Activated CD8-positive, alpha-beta T cell treated with anti-CD3 and anti-CD28 coated beads, Interleukin-2, amount 10 ng/mL, durations not matched to agents 7 days and 5 days (primary cell): ENCODE measurements around the gene MAP3K14. TPM values are rescaled to one million over a fixed set of nuclear protein-coding genes. Genes with fewer than 3 reads are reported as not detected.

Experiments used
- ATAC-seq: fragments of 150-1000 bp; cut with Tn5 transposase; one replicate; pipeline ENCODE4 v1.10.0; 2021; ENCODE audit warnings: moderate library complexity
- CTCF ChIA-PET: fragments of 350-600 bp; sonication (Branson Sonifier 250); formaldehyde crosslinking; loops from one replicate; lab custom pipeline; 2021; ENCODE audit warnings: antibody characterized with exemption; lab: Charles Lee
- POLR2A ChIA-PET: fragments of 350-600 bp; sonication (Branson Sonifier 250); formaldehyde crosslinking; loops from one replicate; lab custom pipeline; 2021; ENCODE audit warnings: antibody characterized with exemption; lab: Charles Lee
- DNase-seq: peaks from one replicate; pipeline ENCODE4 v3.0.0-alpha.2; 2020
- H3K27ac Mint-ChIP-seq: one replicate; pipeline ENCODE4 v1.8.0; 2021; ENCODE audit warnings: mild to moderate bottlenecking, mixed read lengths
- H3K27me3 Mint-ChIP-seq: one replicate; pipeline ENCODE4 v1.8.0; 2021; ENCODE audit warnings: low read depth, mixed read lengths
- H3K36me3 Mint-ChIP-seq: one replicate; pipeline ENCODE4 v1.8.0; 2021; ENCODE audit warnings: low read depth, mixed read lengths
- H3K4me1 Mint-ChIP-seq: one replicate; pipeline ENCODE4 v1.8.0; 2021; ENCODE audit warnings: low read depth, mixed read lengths
- H3K4me3 Mint-ChIP-seq: one replicate; pipeline ENCODE4 v1.8.0; 2021; ENCODE audit warnings: mild to moderate bottlenecking, mixed read lengths
- H3K9me3 Mint-ChIP-seq: one replicate; pipeline ENCODE4 v1.8.0; 2022; ENCODE audit warnings: mixed read lengths; ENCODE audit not compliant: insufficient read depth
- total RNA-seq, 2 experiments: library from RNA; stranded (reverse); gene quantifications; one replicate each; pipeline ENCODE4 v1.2.3, GENCODE V29; 2021

Gene MAP3K14
- total RNA-seq, 2 experiments from 2014 or later, result 17.5 to 23.8 TPM

- H3K27me3 Mint-ChIP-seq, result no peaks in the 10 kb centered on the region
- peak overlapping the region; percentile 80 for H3K4me3 Mint-ChIP-seq
- ChIA-PET POLR2A (interaction anchor here (0.6 to 4.6 kb wide), 7 partner anchors 15 to 528 kb away, joined by 3 to 21 read pairs (median 4); partner anchors contain the start of genes HEXIM2 and MAP3K14), CTCF (interaction anchor here (1.2 to 1.4 kb wide), 2 partner anchors 44 to 128 kb away, joined by 6 to 10 read pairs; partner anchors contain the start of gene ACBD4)
- H3K36me3 Mint-ChIP-seq, result peaks cover 35% of the 10 kb centered on the region
- H3K27ac Mint-ChIP-seq, result peak overlapping the region; percentile 91
- H3K4me1 Mint-ChIP-seq, result peaks cover 33% of the 10 kb centered on the region
- DNase-seq (no peak), ATAC-seq (no peak)
- no peaks in the 10 kb centered on the region for H3K9me3 Mint-ChIP-seq
These were observed 53.4 kb downstream of the MAP3K14 start for GRCh38 chr17:45263477-45263860.

- ChIA-PET POLR2A (interaction anchor here (0.6 to 4.6 kb wide), 7 partner anchors 14 to 528 kb away, joined by 3 to 21 read pairs (median 4); partner anchors contain the start of genes HEXIM2 and MAP3K14), CTCF (interaction anchor here (1.2 to 1.4 kb wide), 2 partner anchors 44 to 127 kb away, joined by 6 to 10 read pairs; partner anchors contain the start of gene ACBD4)
- Mint-ChIP-seq H3K27ac (peak overlapping the region; percentile 91), H3K9me3 (no peaks in the 10 kb centered on the region), H3K36me3 (peaks cover 31% of the 10 kb centered on the region), H3K4me1 (peaks cover 33% of the 10 kb centered on the region), H3K4me3 (peak overlapping the region; percentile 80), H3K27me3 (no peaks in the 10 kb centered on the region)
- no peak for ATAC-seq
- DNase-seq, result no peak
These were observed 54.0 kb downstream of the MAP3K14 start for GRCh38 chr17:45262516-45263476.

GRCh38 chr17:45261577-45262515 lies 55.0 kb downstream of the MAP3K14 start, which contains the start of gene SPATA32:
Gene SPATA32 (minus strand): TSS chr17:45262094. CDS start chr17:45262016, 78 bp downstream.
- Mint-ChIP-seq H3K4me1 (peaks cover 37% of the 10 kb centered on the region), H3K9me3 (no peaks in the 10 kb centered on the region), H3K27ac (peak within 1 kb of the TSS; percentile 91), H3K36me3 (peaks cover 23% of the 10 kb centered on the region), H3K4me3 (peak within 1 kb of the TSS; percentile 80), H3K27me3 (no peaks in the 10 kb centered on the region)
- POLR2A ChIA-PET, result interaction anchor here (0.6 to 4.6 kb wide), 3 partner anchors 13 to 84 kb away, joined by 4 to 21 read pairs (median 6); partner anchors contain the start of gene MAP3K14
- ATAC-seq (peak; percentile 88), DNase-seq (peak; percentile 85)
- CTCF ChIA-PET, result interaction anchor here (1.3 to 1.4 kb wide), 2 partner anchors 42 to 126 kb away, joined by 3 to 6 read pairs; partner anchors contain the start of gene ACBD4

GRCh38 chr17:45260204-45260783 lies 56.5 kb downstream of the MAP3K14 start:
- H3K27me3 Mint-ChIP-seq, result no peaks in the 10 kb centered on the region
- H3K27ac Mint-ChIP-seq, result peak overlapping the region; percentile 61
- DNase-seq (no peak), ATAC-seq (no peak)
- CTCF ChIA-PET, result interaction anchor here (1.3 to 2.7 kb wide), 3 partner anchors 13 to 41 kb away, joined by 3 to 14 read pairs (median 6); no protein-coding TSS in a partner anchor
- H3K9me3 Mint-ChIP-seq, result no peaks in the 10 kb centered on the region
- H3K36me3 Mint-ChIP-seq, result peaks cover 17% of the 10 kb centered on the region
- H3K4me3 Mint-ChIP-seq, result peak overlapping the region; percentile 24
- POLR2A ChIA-PET, result no interaction called here
- H3K4me1 Mint-ChIP-seq, result peaks cover 49% of the 10 kb centered on the region

GRCh38 chr17:45258981-45259380 lies 57.8 kb downstream of the MAP3K14 start:
- Mint-ChIP-seq H3K36me3 (peaks cover 9% of the 10 kb centered on the region), H3K4me3 (no peak overlapping the region), H3K27ac (no peak overlapping the region), H3K4me1 (peaks cover 62% of the 10 kb centered on the region), H3K9me3 (no peaks in the 10 kb centered on the region), H3K27me3 (no peaks in the 10 kb centered on the region)
- ChIA-PET POLR2A (interaction anchor here (1.0 to 2.0 kb wide), 3 partner anchors 10 to 41 kb away, joined by 3 to 13 read pairs (median 3); no protein-coding TSS in a partner anchor), CTCF (interaction anchor here (0.9 to 9.2 kb wide), 8 partner anchors 12 to 126 kb away, joined by 4 to 55 read pairs (median 6); partner anchors contain the start of gene ACBD4)
- DNase-seq (no peak), ATAC-seq (no peak)

GRCh38 chr17:45257115-45257514 lies 59.7 kb downstream of the MAP3K14 start:
- POLR2A ChIA-PET, result interaction anchor here (2.7 kb wide), 1 partner anchor 9 kb away, joined by 20 read pairs; no protein-coding TSS in a partner anchor
- DNase-seq, result no peak
- H3K9me3 Mint-ChIP-seq, result no peaks in the 10 kb centered on the region

GRCh38 chr17:45256114-45256966 lies 60.5 kb downstream of the MAP3K14 start:
- ChIA-PET CTCF (interaction anchor here (0.5 to 9.2 kb wide), 10 partner anchors 9 to 190 kb away, joined by 3 to 55 read pairs (median 8); partner anchors contain the start of gene ACBD4), POLR2A (interaction anchor here (0.7 to 2.7 kb wide), 4 partner anchors 9 to 108 kb away, joined by 3 to 20 read pairs (median 5); partner anchors contain the start of gene HEXIM1)
- H3K4me3 Mint-ChIP-seq, result peak overlapping the region; percentile 45
- no peaks in the 10 kb centered on the region for H3K9me3 Mint-ChIP-seq
- DNase-seq (peak; percentile 35), ATAC-seq (peak; percentile 58)
- no peaks in the 10 kb centered on the region for H3K27me3 Mint-ChIP-seq
- H3K27ac Mint-ChIP-seq, result peak overlapping the region; percentile 78
- peaks cover 65% of the 10 kb centered on the region for H3K4me1 Mint-ChIP-seq
- peaks cover 14% of the 10 kb centered on the region for H3K36me3 Mint-ChIP-seq

More at GRCh38 chr17:45257115-45257514, 59.7 kb downstream of the MAP3K14 start:
- Mint-ChIP-seq H3K4me1 (peaks cover 66% of the 10 kb centered on the region), H3K27ac (no peak overlapping the region), H3K27me3 (no peaks in the 10 kb centered on the region), H3K36me3 (peaks cover 7% of the 10 kb centered on the region), H3K4me3 (no peak overlapping the region)
- ATAC-seq, result no peak
- CTCF ChIA-PET, result interaction anchor here (1.1 to 9.2 kb wide), 7 partner anchors 9 to 122 kb away, joined by 4 to 55 read pairs (median 11); partner anchors contain the start of gene ACBD4

GRCh38 chr17:45255358-45255757 lies 61.5 kb downstream of the MAP3K14 start:
- H3K4me1 Mint-ChIP-seq, result peaks cover 59% of the 10 kb centered on the region
- DNase-seq (no peak), ATAC-seq (no peak)
- H3K9me3 Mint-ChIP-seq, result no peaks in the 10 kb centered on the region
- no peaks in the 10 kb centered on the region for H3K27me3 Mint-ChIP-seq
- ChIA-PET CTCF (interaction anchor here (0.8 to 9.2 kb wide), 7 partner anchors 15 to 130 kb away, joined by 3 to 55 read pairs (median 13); partner anchors contain the start of gene ACBD4), POLR2A (interaction anchor here (0.7 to 2.7 kb wide), 4 partner anchors 8 to 107 kb away, joined by 3 to 20 read pairs (median 5); partner anchors contain the start of gene HEXIM1)
- H3K27ac Mint-ChIP-seq, result peak overlapping the region; percentile 26
- no peak overlapping the region for H3K4me3 Mint-ChIP-seq
- H3K36me3 Mint-ChIP-seq, result peaks cover 21% of the 10 kb centered on the region

DNA sequence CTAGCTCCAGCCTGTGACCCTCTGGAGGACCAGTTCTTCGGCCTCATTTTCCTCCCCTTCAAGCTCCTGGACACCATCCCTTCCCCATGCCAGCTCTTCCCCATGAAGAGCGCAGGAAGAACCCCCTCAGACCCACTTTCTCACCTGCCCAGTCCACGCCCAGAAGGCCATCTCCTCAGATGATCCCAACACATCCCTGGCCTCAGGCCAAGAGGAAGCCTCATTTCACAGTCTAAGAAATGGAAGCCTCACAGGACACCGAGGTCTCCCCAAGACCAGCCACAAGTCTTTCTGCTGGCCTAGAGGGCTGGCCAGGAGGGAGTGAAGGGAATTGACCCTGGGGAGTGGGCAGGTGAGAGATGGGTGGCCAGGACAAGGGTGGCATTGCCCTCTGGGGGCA lies 62.9 kb downstream of the MAP3K14 start:
- DNase-seq (no peak), ATAC-seq (no peak)
- H3K27me3 Mint-ChIP-seq, result no peaks in the 10 kb centered on the region
- peaks cover 68% of the 10 kb centered on the region for H3K4me1 Mint-ChIP-seq
- peak overlapping the region; percentile 67 for H3K27ac Mint-ChIP-seq
- peaks cover 26% of the 10 kb centered on the region for H3K36me3 Mint-ChIP-seq
- H3K9me3 Mint-ChIP-seq, result no peaks in the 10 kb centered on the region
- POLR2A ChIA-PET, result interaction anchor here (1.0 kb wide), 1 partner anchor 62 kb away, joined by 3 read pairs; no protein-coding TSS in a partner anchor
- CTCF ChIA-PET, result interaction anchor here (1.4 to 9.2 kb wide), 5 partner anchors 17 to 118 kb away, joined by 3 to 55 read pairs (median 13); partner anchors contain the start of gene ACBD4
- no peak overlapping the region for H3K4me3 Mint-ChIP-seq
